HepG2 (cell line): ENCODE data around the gene CGGBP1. TPM values are rescaled to one million over a fixed set of nuclear protein-coding genes. Genes with fewer than 3 reads are reported as not detected.
A peak's percentile ranks its signal among the peaks of the same experiment; 100 is the strongest.

ENCODE experiments used
- DNMT1 ChIP-seq: sonication (generic); formaldehyde crosslinking; IDR thresholded peaks from 2 replicates; pipeline ENCODE4 v1.5.1; 2020; ENCODE audit warnings: mild to moderate bottlenecking, missing genetic modification reagents
- EHMT2 ChIP-seq: fragments of 200-600 bp; sonication (generic); IDR thresholded peaks from 2 replicates; pipeline ENCODE4 v1.7.0; 2017; ENCODE audit warnings: antibody characterized with exemption, low read depth, low read length, borderline replicate concordance
- GTF3A ChIP-seq: sonication (generic); formaldehyde crosslinking; conservative IDR thresholded peaks from 2 replicates; pipeline ENCODE4 v1.4.0; 2020; ENCODE audit warnings: mild to moderate bottlenecking, missing genetic modification reagents
- HIC2 ChIP-seq: sonication (generic); formaldehyde crosslinking; IDR thresholded peaks from 2 replicates; pipeline ENCODE4 v1.9.0; 2022; ENCODE audit warnings: low read depth, missing genetic modification reagents
- MXD3 ChIP-seq: IDR thresholded peaks from 2 replicates; pipeline ENCODE4 v1.6.1; 2016; ENCODE audit warnings: mild to moderate bottlenecking, missing biosample characterization, missing genetic modification reagents
- NBN ChIP-seq: fragments of 450-650 bp; conservative IDR thresholded peaks from 2 replicates; pipeline ENCODE4 v1.6.1; 2017
- NR2F6 ChIP-seq, 2 experiments: IDR thresholded peaks; 2 replicates each; pipeline ENCODE4 v1.6.1; 2016; ENCODE audit warnings: antibody characterized with exemption in 1 of 2, mild to moderate bottlenecking in 1 of 2
- PREB ChIP-seq: sonication (generic); formaldehyde crosslinking; IDR thresholded peaks from 2 replicates; pipeline ENCODE4 v1.4.0; 2020; ENCODE audit warnings: missing genetic modification reagents
- RARA ChIP-seq: IDR thresholded peaks from 2 replicates; pipeline ENCODE4 v1.6.1; 2016; ENCODE audit warnings: missing genetic modification reagents, missing compliant biosample characterization
- RFX3 ChIP-seq: IDR thresholded peaks from 2 replicates; pipeline ENCODE4 v1.6.1; 2016; ENCODE audit warnings: missing biosample characterization, missing genetic modification reagents
- RORA ChIP-seq: sonication (generic); formaldehyde crosslinking; IDR thresholded peaks from 2 replicates; pipeline ENCODE4 v1.5.0; 2020; ENCODE audit warnings: mild to moderate bottlenecking, missing genetic modification reagents, moderate library complexity
- SMAD1 ChIP-seq: sonication (generic); formaldehyde crosslinking; IDR thresholded peaks from 2 replicates; pipeline ENCODE4 v1.4.0; 2020; ENCODE audit warnings: missing genetic modification reagents, low read depth, mild to moderate bottlenecking, borderline replicate concordance
- TARDBP ChIP-seq: sonication (generic); formaldehyde crosslinking; IDR thresholded peaks from 2 replicates; pipeline ENCODE4 v1.8.0; 2022; ENCODE audit warnings: mild to moderate bottlenecking, missing genetic modification reagents
- TFDP1 ChIP-seq: IDR thresholded peaks from 2 replicates; pipeline ENCODE4 v1.6.1; 2016; ENCODE audit warnings: missing compliant biosample characterization, missing genetic modification reagents, borderline replicate concordance
- THAP7 ChIP-seq: sonication (generic); formaldehyde crosslinking; IDR thresholded peaks from 2 replicates; pipeline ENCODE4 v1.8.1; 2023; ENCODE audit warnings: mild to moderate bottlenecking, missing genetic modification reagents
- ZBTB37 ChIP-seq: sonication (generic); formaldehyde crosslinking; IDR thresholded peaks from 2 replicates; pipeline ENCODE4 v1.4.0; 2020; ENCODE audit warnings: mild to moderate bottlenecking, missing genetic modification reagents
- ZBTB42 ChIP-seq: sonication (generic); formaldehyde crosslinking; IDR thresholded peaks from 2 replicates; pipeline ENCODE4 v1.5.0; 2020; ENCODE audit warnings: mild to moderate bottlenecking, missing genetic modification reagents
- ZFP1 ChIP-seq: IDR thresholded peaks from 2 replicates; pipeline ENCODE4 v1.6.1; 2016
- ZFP41 ChIP-seq: sonication (generic); formaldehyde crosslinking; IDR thresholded peaks from 2 replicates; pipeline ENCODE4 v1.4.0; 2020; ENCODE audit warnings: mild to moderate bottlenecking, missing genetic modification reagents, borderline replicate concordance
- ZFY ChIP-seq: sonication (generic); formaldehyde crosslinking; IDR thresholded peaks from 2 replicates; pipeline ENCODE4 v1.4.0; 2020; ENCODE audit warnings: missing genetic modification reagents
- ZNF354B ChIP-seq: sonication (generic); formaldehyde crosslinking; IDR thresholded peaks from 2 replicates; pipeline ENCODE4 v1.8.0; 2022; ENCODE audit warnings: mild to moderate bottlenecking, missing genetic modification reagents
- ZNF570 ChIP-seq: sonication (generic); formaldehyde crosslinking; IDR thresholded peaks from 2 replicates; pipeline ENCODE4 v1.4.0; 2020; ENCODE audit warnings: mild to moderate bottlenecking, missing genetic modification reagents, borderline replicate concordance
- ZNF788 ChIP-seq: sonication (generic); formaldehyde crosslinking; IDR thresholded peaks from 2 replicates; pipeline ENCODE4 v1.5.0; 2020; ENCODE audit warnings: mild to moderate bottlenecking, missing genetic modification reagents, borderline replicate concordance
- ZSCAN12 ChIP-seq: sonication (generic); formaldehyde crosslinking; IDR thresholded peaks from 2 replicates; pipeline ENCODE4 v1.9.0; 2021; ENCODE audit warnings: mild to moderate bottlenecking, missing genetic modification reagents
- polyA plus RNA-seq, 8 experiments: library from polyadenylated mRNA; depleted of rRNA in 3 of 8; stranded (reverse) in 7 of 8; unstranded in 1 of 8; fragments of >200 nt; fragmentation: Illumina TruSeq in 4 of 8; extraction: Trizol in 4 of 8; gene quantifications; 2 replicates each; pipeline versions ENCODE4 v1.2.1 to v1.2.3, GENCODE V29; 2011 to 2016; ENCODE audit warnings: low read depth in 4 of 8, missing spikeins in 1 of 8, mixed read lengths in 1 of 8; ENCODE audit not compliant: insufficient read depth in 1 of 8
- total RNA-seq, 5 experiments: library from RNA; depleted of rRNA; stranded (reverse); fragments of >200 nt; fragmentation: Illumina TruSeq; extraction: Trizol; gene quantifications; 2 replicates each; pipeline ENCODE4 v1.2.3, GENCODE V29; 2016; ENCODE audit warnings: low read depth in 1 of 5

The CGGBP1 gene
- total and polyA plus RNA-seq, 2 of the 13 experiments (the other 11 are each of a cell fraction or from before 2014, with no cell fraction given): 38.9 to 47.0 TPM

GRCh38 chr3:88058581-88059379 is at the start of gene CGGBP1, which contains the start of gene ZNF654 (continued):
- TF ChIP-seq ZBTB42 (CRISPR knock-in tag) (no peak), TFDP1 (peak; percentile 15; the same call in 1 of the 2 replicates), ZNF354B (CRISPR knock-in tag) (0 out of 2 replicates have a peak, but pooled peaks have one; percentile 86), NR2F6 (IDR thresholded peaks at IDR 0.05) (no peak), NR2F6 (CRISPR knock-in tag; IDR thresholded peaks at IDR 0.05) (peak; percentile 5; the same call in 1 of the 2 replicates), ZNF570 (no peak; the same call in 1 of the 2 replicates), ZFY (CRISPR knock-in tag) (peak; percentile 98), MXD3 (CRISPR knock-in tag) (no peak), HIC2 (CRISPR knock-in tag) (no peak), PREB (CRISPR knock-in tag) (no peak), ZBTB37 (no peak), GTF3A (CRISPR knock-in tag) (no peak), THAP7 (CRISPR knock-in tag) (no peak), TARDBP (CRISPR knock-in tag) (peak; percentile 39; the same call in 1 of the 2 replicates), SMAD1 (no peak), EHMT2 (no peak), ZNF788 (0 out of 2 replicates have a peak, but pooled peaks have one; percentile 33), ZSCAN12 (CRISPR knock-in tag) (no peak), RARA (no peak), ZFP41 (CRISPR knock-in tag) (no peak), ZFP1 (CRISPR knock-in tag) (no peak), DNMT1 (CRISPR knock-in tag) (no peak), RFX3 (CRISPR knock-in tag) (peak; percentile 40; the same call in 1 of the 2 replicates), RORA (no peak), NBN (no peak)
